ELF-1 (cell line): ENCODE data around the gene PHLDA2.

Source experiments
- DNase-seq: peaks from one replicate; pipeline ENCODE4 v3.0.0-alpha.2; 2016; ENCODE audit warnings: low read depth, low spot score

PHLDA2 gene

GRCh38 chr11:2882396-2883110 is 46.7 kb downstream of the PHLDA2 start:
- peak; percentile 31 for DNase-seq

GRCh38 chr11:2881981-2882375 is 47.2 kb downstream of the PHLDA2 start:
- peak; percentile 34 for DNase-seq

- no peak for DNase-seq
Observed at GRCh38 chr11:2881076-2881980, 47.9 kb downstream of the PHLDA2 start.

- no peak for DNase-seq
Observed at GRCh38 chr11:2880646-2881045, 48.6 kb downstream of the PHLDA2 start.

- DNase-seq, result no peak
Observed at GRCh38 chr11:2878782-2879181, 50.4 kb downstream of the PHLDA2 start.
